22Rv1 (cell line): ENCODE measurements around the gene CDC42BPG.

Source experiments
- CTCF ChIP-seq: fragments of 450-650 bp; IDR thresholded peaks from 2 replicates; pipeline ENCODE4 v1.5.1; 2017; ENCODE audit warnings: mild to moderate bottlenecking
- ZFX ChIP-seq: fragments of 450-650 bp; IDR thresholded peaks from 2 replicates; pipeline ENCODE4 v1.6.1; 2017; ENCODE audit warnings: antibody characterized with exemption, borderline replicate concordance

- TF ChIP-seq CTCF (no peak), ZFX (no peak)
Measured at GRCh38 chr11:64868904-64869570, 24.6 kb upstream of the CDC42BPG start.
